H1 (cell line): Measurements from ENCODE around the gene UPF1. TPM values are rescaled to one million over a fixed set of nuclear protein-coding genes. Genes with fewer than 3 reads are reported as not detected.

Source experiments
- ASH2L ChIP-seq: fragments of 200-600, 300-600 bp; sonication (generic); IDR thresholded peaks from one replicate; pipeline ENCODE4 v1.7.1; 2017; ENCODE audit warnings: low read length
- BACH1 ChIP-seq: IDR thresholded peaks from 2 replicates; pipeline ENCODE4 v1.6.1; 2012; ENCODE audit warnings: low read length, improper control_type of control experiment
- EGR1 ChIP-seq: IDR thresholded peaks from 2 replicates; pipeline ENCODE4 v1.6.1; 2011; ENCODE audit warnings: low read depth, low read length, borderline replicate concordance
- polyA plus RNA-seq, 7 experiments: library from polyadenylated mRNA; depleted of rRNA in 3 of 7; stranded (reverse) in 5 of 7; unstranded in 2 of 7; fragments of >200 nt in 5 of 7; fragments of 200-250 nt in 2 of 7; gene quantifications; 1 replicate in 5 of 7; 2 replicates in 1 of 7; 4 replicates in 1 of 7; pipeline versions ENCODE4 v1.2.1 to v1.2.3, GENCODE V29; 2011 to 2013; ENCODE audit warnings: missing spikeins in 2 of 7, mixed read lengths in 2 of 7
- total RNA-seq: library from RNA; stranded (reverse); fragmentation: NEBNext Ultra II Directional; extraction: Animal tissue kit (Norgen Biotek cat#: 25700); gene quantifications from 2 replicates; pipeline ENCODE4 v1.2.1, GENCODE V29; 2021

Gene UPF1
- total and polyA plus RNA-seq, 2 of the 8 experiments (the other 6 are each of a cell fraction or from before 2014, with no cell fraction given), result 46.4 to 62.0 TPM

GRCh38 chr19:18799389-18799970, 32.3 kb upstream of the UPF1 start (continued):
- TF ChIP-seq EGR1 (no peak), ASH2L (no peak), BACH1 (no peak)
